ENCODE results near the gene SH3RF1. TPM values are rescaled to one million over a fixed set of nuclear protein-coding genes. Genes with fewer than 3 reads are reported as not detected.

Gene SH3RF1
- total RNA-seq, 1 experiment from 2014 or later, result 9.4 TPM

DNA sequence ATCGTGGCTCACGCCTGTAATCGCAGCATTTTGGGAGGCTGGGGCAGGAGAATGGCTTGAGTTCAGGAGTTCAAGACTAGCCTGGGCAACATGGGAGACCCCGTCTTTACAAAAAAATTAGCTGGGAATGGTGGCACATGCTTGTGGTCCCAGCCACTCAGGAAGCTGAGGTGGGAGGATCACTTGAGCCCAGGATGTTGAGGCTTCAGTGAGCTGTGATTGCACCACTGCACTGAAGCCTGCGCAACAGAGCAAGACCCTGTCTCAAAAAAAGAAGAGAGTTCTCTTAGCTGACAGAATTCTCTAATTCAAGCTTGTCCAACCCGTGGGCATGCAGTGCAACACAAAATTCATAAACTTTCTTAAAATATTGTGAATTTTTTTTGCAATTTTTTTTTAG is 165.1 kb downstream of the SH3RF1 start:
- no peak for DNase-seq (ENCODE audit: low read depth)

DNA sequence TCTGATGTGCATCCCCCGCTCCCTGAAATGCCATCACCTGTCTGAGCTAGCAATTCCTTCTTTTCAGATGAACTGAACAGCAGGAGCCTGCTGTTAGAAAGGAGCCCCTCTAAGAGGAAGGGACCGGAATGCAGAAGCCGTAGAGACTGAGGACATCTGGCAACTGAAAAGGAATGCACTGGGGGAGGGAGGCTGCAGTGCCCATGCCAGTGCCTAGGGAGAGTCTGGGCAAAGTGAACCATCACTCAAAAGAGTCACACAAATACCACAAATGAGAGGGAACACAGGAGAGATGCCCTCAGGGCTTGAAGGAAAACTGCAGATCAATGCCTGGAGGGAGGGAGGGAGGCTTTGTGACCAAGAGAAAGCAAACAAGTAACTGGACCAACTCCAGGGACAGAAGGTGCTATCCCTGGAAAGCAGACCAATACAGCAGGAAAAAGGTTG is 166.8 kb downstream of the SH3RF1 start:
- peak; percentile 84 for DNase-seq (ENCODE audit: low read depth)

DNA sequence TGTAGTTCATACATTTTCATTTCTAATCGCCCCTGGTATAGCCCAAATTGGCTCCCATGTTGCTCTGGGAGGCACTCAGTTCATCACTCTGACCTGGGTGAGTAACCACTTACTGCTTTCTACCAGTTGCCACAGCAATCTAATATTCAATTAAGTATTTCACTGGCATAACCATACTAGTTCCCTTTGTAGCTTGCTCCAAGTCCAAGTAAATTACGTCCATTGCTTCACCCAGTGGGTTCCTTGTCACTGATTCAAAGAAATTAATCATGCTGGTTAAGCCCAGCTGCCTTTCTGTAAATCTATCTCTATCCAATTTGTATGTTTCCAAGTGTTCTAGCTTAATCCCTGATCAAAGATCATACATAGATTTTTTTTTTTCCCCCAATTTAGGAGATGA is 168.7 kb downstream of the SH3RF1 start:
- DNase-seq (ENCODE audit: low read depth), result no peak

DNA sequence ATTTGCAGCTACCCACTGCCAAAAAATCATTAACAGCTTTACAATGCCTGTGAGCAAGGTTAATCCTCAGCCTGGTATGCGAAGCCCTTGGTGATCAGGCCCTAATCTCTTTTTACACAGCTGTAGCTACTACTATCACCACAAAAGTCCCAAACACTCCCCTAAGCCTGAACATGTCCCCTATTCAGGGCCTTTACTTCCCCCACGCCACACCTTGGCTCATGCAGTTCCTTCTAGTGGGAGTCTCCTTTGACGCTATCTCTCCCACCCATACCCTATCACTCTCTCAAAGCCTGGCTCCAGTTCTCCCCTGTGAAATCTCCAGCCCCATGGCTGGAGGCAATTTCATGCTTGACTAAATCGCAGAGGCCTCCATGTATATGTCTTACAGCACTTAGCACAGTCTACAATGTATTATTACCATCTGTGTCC is 170.1 kb downstream of the SH3RF1 start:
- no peak for DNase-seq (ENCODE audit: low read depth)

DNA sequence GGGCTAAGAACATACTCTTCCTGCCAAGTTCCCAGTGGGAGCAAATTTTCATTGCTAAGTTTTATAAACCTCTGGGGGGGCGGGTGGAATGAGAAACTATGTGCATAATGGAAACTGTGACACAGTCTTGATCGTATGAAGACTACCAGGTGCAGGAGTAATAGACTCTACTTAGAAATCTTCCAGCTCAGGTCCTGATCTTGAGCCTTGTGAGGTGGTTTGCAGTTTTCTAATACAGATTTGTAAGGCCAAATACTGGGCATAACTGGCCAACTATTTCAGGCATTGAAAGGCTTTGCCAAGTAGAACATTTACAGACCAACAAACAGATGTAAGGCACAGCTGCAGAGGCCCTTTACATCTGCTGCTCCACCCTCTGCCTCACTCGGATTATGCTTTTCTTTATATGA is 171.0 kb downstream of the SH3RF1 start:
- no peak for DNase-seq (ENCODE audit: low read depth)

DNA sequence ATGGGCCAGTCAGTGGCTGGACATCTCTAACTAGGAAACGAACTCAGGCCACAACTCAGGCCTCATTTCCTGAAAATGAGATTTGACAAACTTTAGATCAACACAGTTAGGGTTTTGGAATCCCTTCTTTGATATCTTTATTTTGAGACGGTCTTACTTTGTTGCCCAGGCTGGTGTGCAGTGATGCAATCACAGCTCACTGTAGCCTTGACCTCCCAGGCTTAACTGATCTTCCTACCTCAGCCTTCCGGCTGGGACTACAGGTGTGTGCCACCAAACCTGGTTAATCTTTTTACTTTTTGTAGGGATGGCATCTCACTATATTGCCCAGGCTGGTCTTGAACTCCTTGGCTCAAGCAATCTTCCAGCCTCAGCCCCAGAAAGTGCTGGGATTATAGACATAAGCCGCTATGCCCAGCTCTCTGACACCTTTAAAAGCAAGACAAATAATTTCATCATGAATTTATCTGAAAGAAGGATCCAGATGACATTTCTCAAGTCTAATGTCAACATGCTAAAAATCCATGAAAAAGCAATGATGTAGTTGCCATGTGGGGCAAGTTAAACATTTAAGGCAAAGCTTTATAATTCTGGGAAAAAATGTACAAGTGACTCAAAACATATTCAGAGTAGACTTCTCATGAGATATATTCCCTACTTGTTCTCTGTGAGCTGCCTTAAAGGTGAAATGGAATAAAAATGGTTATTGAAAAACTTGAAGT is 171.6 kb downstream of the SH3RF1 start:
- no peak for DNase-seq (ENCODE audit: low read depth)

DNA sequence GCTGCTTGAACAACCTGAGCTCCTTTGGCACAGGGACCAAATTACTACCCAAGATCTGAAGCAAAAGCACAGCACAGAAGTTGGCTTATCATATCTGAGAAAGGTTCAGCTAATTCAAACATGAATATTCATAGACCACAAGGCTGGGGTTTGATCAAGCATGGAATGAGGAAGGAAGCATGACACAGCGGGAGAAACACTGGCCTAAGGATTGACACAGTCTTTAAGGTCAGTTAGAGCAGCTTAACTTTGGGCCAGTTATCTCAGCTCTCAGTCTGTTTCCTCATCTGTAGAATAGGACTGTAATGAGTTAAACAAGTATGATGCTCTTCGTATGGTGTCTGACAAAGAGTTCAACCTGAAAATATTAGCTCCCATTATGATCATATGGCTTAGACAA is 172.2 kb downstream of the SH3RF1 start:
- DNase-seq (ENCODE audit: low read depth), result peak; percentile 34

DNA sequence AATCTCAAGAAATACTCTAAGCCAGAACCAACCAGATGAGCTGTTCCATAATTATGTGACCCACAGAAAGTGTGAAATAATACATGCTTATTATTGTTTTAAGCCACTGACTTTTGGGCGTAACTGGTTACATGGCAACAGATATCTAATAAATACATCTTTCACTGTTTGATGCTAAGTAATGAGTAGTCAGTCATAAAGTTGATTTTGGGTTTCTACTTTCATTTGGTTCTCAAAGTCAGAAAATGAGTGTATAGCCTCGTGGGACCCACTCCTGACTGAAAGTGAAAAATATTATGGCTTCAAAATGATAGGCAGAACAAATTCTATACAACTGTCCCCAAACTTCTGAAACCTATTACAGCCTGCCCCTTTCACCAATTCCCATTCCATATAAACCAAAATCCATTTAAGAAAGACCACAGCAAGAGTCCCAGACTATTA is 172.7 kb downstream of the SH3RF1 start:
- DNase-seq (ENCODE audit: low read depth), result no peak

DNA sequence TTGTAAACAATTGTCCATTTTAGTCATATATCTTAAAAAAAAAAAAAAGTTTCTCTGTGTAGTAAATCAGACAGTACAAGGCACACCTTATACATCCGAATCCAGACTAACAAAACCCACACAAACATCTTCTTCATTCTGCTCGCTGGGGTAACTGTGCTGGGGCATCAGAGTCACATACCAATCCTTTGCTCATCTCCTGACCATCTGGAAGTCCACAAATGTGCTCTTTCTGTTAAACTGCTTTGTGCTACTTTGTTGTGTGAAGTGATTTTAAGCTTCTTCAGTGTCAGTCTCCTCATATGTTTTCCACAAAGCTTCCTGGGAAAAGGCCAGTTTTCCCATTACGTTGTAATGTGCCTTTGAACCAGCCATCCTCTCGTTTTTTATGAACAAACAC is 174.5 kb downstream of the SH3RF1 start:
- peak; percentile 28 for DNase-seq (ENCODE audit: low read depth)

DNA sequence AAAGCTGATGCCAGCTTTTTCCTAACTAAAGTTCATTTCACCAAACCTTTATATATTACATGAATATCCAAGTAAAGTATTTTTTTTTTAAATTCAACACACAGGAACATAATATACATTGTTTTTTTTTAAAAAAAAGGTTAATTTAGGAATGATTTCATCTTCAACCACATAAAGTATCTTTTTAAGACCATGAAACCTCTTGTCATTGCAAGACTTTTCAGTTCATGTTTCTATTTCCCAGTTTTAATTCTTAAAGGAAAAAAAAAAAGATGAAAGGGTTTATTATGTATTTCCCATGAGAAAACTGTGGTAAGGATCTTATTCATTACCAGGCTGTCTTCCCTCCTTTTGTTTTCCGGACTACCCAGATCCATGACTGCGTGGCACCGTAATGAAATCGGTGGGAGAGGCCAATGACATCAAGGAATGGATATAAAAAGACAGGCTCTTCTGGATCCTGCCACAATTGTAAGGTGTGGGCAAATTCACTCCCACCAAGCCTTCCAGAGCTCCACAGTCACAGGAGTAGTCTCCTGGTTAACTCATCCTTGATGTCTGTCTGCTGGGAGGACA is 176.0 kb downstream of the SH3RF1 start:
- no peak for DNase-seq (ENCODE audit: low read depth)

DNA sequence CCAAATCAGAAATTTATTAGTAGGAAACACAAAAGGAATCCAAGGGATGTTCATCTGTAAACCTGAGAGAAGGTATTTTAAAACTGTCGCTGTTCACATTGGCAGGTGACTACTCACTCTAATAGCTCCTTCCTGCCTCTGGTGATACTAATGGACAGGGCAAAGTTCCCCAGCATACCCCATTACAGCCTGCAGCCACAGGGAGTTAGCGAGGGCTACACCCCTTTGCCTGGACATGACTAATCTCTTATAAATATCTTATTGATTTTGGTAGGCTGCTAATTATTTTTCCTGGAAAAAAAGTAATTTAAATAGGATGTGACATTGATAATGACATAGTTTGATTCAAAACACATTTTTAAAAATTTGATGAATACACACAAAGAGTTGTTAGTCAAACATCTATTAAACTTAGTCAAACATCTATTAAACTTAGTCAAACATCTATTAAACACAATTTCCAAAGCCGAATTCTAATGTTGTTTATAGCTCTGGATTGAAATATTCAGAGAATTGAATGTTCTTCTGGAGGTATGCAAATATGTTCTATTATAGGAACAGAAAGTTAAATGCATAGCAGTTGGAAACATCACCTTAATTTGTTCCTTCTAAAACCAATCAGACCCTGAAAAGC is 177.8 kb downstream of the SH3RF1 start:
- no peak for DNase-seq (ENCODE audit: low read depth)

DNA sequence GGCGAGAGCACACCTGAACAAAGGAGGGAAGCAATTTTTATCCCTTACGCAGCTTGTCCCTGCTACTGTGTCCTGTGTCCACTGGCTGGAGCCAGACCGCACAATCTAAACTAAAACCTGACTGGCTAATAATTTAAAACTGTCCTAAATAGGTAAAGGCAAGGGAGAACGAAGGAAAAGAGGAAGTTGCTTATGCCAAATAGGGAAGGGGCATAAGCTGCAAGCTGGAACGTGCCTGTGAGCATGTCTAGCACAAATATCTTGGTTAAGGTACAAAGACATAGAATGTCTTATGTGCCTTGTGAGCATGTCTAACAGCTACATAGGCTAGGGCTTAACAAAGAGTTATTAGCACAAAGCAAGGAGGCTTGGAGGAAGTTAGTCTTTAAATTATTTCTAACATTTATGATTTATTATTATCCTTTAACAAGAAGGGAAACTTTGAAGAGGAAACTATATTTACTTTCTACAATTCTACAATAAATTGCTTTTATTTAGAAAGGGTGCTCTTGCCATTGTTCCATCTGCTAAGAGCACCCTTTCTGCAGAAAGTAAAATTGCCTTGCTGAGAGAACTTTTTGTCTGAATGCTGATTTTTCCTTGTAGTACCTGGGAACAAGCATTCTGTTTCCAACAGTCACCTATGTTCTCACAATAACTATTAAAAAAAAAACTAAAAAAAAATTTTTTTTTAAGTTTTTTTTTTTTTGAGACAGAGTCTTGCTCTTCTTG is 180.1 kb downstream of the SH3RF1 start:
- DNase-seq (ENCODE audit: low read depth), result no peak

DNA sequence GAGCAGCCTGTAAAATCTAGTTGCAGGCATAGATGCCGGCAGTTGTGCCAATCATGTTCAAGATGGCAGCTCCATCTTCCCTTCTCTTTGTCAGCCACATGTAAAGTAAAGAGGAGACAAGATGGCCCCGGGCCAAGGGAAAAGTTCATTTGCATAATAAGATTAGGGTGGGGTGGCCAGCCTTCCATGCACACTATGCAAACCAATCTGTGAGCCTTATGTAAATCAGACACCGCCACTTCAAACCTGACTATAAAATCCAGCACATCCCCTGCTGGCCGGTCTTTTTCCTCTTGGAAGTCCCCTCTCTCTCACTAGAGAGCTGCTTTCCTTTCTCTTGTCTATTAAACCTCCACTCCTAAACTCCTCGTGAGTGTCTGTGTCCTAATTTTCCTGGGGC is 181.8 kb downstream of the SH3RF1 start:
- no peak for DNase-seq (ENCODE audit: low read depth)

DNA sequence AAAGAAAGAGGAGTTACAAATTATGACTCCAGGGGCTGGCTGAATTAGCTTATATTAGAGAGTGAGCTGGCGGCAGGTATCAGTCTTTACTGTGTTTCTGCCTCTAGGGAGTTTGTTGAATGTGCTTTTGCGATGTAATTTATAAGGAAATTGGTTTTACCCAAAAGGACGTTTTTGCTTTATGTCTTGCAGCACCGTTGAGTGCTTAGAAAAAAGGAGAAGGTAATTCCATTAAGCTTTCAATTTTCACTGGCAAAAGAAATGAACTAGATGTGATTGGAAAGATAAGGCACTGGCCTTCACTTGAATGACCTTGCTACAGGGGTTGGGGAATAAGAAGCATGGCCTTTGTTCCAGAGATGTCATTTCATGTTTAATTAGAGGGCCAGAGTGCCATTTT is 185.8 kb downstream of the SH3RF1 start:
- no peak for DNase-seq (ENCODE audit: low read depth)

DNA sequence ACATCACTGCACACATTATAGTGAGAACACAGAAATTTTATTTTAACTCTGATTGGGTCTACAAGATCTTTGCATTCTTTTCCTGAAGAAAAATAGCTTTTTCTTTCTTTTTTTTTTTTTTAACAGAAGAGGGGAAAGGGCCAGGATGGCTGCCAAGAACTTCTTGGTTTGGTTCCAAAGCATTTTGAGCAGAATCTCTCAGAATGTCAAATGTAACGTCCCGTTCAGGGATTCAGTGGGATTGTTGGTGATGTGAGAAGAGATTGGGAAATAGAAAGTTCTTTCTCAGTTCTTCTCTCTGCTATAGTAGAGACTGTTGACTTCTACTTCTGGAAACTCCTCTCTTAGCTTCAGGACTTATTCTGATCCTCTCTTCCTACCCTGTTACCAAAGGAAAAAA is 189.8 kb downstream of the SH3RF1 start:
- DNase-seq (ENCODE audit: low read depth), result peak; percentile 63

DNA sequence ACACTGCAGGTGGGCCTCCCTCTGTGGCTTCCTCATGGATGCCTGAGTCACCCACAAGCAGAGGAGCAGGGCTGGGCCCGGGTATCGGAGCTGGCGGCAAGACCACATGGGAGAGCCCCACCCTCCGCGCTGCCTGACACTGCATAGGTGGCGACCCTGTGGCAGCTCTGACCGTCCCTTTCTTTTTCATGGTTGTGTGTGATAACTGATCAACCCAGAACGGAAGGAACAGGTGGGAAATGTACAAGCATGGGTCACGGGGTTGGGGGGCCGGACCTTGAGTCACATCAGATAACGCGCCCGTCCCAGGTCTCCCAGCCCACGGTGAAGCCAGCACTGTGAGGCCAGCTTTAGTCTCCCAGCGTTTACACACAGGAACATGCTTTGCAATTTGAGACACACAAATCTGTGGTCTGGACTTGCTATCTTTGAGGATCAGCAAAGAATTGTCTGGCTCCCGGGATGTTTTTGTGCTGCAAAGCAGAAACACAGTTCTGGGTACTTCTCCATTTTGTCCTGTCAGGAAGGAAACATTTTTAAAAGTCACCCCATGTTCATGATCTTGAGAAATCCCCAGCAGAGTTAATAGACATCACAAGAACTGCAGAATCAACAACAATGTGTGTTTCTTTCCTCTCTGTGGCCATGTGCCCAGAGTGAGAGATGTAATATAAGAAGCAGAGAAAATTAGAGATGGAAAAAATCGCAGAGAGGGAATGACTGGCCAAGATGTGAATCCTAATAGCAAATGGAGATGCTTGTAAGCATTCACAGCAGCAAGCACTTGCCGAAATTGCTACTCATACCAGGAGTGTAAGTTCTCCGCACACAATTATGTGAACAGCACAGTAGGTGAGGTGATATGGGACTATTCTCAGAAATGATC is 190.6 kb downstream of the SH3RF1 start:
- peak; percentile 63 for DNase-seq (ENCODE audit: low read depth)

DNA sequence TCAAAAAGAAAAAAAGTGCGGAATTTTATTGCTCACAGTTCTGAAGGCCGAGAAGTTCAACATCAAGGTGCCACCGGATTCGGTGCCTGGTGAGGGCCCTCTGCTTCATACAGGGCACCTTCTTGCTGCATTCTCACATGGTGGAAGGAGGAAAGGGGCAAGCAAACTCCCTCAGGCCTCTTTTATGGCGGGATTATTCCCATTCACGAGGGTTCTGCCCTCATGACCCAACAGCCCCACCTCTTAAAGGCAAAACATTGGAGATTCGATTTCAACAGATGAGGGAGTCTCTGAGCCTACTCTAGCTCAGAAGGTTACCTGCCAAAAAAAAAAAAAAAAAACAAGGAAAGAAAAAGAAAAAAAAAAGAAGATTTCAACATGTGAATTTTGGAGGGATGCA is 196.6 kb downstream of the SH3RF1 start:
- DNase-seq (ENCODE audit: low read depth), result no peak

DNA sequence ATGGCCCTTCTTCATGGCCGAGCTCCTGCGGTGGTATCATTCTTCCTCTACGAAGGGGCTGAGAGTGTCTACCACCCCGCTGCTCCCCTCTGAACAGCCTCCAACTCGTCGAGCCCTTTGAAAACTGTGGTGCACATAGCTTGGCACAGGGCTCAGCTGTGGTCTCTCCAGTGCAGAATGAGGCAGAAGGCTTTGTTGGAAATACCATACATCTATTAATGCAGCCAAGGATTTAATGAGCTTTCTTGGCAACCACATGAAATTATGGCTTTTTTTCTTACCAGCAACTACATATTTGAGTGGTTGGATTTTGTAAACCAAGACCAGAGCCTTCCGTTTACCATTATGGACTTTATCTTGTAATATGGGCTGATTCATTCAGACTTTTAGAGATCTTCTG is 199.0 kb downstream of the SH3RF1 start:
- DNase-seq (ENCODE audit: low read depth), result no peak

DNA sequence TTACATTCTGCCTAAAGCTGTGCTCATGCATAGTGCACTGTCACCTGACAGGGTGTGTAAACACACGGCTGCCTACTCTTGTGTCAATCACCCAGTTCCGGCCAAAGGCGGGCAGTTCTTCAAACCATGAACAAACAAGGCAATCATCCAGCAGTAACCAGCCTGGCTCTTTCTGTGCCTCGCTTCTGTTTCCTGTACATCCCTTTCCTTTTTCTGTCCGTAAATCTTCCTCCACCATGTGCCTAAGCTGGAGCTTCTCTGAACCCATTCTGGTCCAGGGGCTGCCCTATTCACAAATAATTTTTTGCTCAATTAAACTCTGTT is 199.9 kb downstream of the SH3RF1 start:
- DNase-seq (ENCODE audit: low read depth), result peak; percentile 69

DNA sequence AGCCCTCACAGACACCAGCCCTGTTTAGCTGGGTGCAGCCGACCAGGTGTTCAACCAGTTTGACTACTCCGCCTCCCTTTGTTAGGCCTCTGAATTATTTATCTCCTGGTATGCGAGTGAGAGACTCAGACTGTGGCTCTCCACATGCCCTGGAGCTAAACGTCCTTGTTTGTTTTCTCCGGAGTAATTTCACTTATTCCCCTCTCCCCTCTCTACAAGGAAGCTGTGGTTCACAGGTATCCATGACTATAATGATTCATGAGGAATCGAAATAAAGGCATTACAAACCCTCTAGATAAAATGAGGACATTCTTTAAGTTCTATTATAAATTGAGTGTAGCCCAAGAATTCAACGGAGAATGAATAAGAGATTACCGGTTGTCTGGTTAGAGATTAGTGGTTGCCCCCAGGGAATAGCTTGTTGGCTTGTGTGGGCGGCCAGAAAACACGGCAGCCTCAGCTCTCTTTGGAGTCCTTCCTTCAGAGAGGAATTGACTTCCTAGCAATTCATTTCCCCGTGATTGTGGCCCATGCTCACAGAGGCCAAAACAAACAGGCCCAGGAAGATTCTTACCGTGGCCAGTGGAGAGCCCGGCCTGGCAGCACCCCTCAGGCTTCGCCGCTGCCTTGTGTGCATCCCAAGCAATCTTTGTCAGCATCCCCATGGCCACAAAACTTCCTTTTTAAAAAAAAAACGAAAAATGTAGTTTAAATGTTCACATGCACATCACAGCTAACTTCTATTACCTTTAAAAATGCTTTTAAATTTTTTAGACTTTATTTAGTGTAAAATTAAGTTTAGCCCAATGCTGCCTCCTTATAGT is 200.5 kb downstream of the SH3RF1 start:
- DNase-seq (ENCODE audit: low read depth), result peak; percentile 97

DNA sequence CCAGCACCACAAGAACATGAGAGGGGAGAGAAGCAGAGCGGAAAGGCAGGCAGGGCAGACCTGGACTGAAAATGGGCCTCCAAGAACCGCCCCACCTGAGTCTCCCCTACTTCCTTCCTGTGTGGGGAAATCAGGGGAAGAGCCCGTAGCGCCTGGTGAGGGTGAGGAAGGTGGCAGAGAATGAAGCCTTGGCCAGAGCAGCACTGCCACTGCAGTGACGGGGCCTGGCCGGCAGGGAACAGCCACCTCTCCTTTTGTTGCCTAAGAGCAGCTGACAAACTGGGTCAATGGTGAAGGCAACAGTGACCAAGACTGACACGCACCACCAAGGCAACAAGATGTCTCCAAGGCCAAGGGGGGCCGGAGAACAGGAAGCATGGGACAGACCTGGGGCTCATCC is 202.3 kb downstream of the SH3RF1 start:
- no peak for DNase-seq (ENCODE audit: low read depth)

Data from RPMI7951 (cell line).